ENCODE measurements around the gene ABITRAM. TPM values are rescaled to one million over a fixed set of nuclear protein-coding genes. Genes with fewer than 3 reads are reported as not detected.

ABITRAM gene
- total and polyA plus RNA-seq, 2 of the 13 experiments (the other 11 are each of a cell fraction or from before 2014, with no cell fraction given): 10.2 to 21.6 TPM

DNA sequence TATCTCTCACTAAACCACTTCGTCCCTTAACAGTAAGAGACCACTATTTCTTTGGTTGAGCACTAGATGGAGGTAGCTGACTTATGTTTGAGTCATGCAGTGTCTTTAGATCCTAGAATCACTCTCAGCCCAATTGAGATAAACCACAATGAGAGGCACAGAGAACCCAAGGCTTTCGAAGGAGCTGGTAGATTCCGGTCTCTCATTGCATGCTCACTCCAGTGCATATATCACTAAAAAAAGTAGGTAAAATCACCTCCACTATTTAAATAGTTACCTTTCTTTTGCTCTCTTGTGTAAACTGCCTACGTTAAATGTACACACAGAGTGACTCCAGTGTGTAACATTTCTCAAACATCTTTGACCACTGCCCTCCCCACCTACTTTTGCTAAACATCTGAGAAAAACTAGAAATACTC lies 44.5 kb upstream of the ABITRAM start (continued):
- TF ChIP-seq, protein P1, sequence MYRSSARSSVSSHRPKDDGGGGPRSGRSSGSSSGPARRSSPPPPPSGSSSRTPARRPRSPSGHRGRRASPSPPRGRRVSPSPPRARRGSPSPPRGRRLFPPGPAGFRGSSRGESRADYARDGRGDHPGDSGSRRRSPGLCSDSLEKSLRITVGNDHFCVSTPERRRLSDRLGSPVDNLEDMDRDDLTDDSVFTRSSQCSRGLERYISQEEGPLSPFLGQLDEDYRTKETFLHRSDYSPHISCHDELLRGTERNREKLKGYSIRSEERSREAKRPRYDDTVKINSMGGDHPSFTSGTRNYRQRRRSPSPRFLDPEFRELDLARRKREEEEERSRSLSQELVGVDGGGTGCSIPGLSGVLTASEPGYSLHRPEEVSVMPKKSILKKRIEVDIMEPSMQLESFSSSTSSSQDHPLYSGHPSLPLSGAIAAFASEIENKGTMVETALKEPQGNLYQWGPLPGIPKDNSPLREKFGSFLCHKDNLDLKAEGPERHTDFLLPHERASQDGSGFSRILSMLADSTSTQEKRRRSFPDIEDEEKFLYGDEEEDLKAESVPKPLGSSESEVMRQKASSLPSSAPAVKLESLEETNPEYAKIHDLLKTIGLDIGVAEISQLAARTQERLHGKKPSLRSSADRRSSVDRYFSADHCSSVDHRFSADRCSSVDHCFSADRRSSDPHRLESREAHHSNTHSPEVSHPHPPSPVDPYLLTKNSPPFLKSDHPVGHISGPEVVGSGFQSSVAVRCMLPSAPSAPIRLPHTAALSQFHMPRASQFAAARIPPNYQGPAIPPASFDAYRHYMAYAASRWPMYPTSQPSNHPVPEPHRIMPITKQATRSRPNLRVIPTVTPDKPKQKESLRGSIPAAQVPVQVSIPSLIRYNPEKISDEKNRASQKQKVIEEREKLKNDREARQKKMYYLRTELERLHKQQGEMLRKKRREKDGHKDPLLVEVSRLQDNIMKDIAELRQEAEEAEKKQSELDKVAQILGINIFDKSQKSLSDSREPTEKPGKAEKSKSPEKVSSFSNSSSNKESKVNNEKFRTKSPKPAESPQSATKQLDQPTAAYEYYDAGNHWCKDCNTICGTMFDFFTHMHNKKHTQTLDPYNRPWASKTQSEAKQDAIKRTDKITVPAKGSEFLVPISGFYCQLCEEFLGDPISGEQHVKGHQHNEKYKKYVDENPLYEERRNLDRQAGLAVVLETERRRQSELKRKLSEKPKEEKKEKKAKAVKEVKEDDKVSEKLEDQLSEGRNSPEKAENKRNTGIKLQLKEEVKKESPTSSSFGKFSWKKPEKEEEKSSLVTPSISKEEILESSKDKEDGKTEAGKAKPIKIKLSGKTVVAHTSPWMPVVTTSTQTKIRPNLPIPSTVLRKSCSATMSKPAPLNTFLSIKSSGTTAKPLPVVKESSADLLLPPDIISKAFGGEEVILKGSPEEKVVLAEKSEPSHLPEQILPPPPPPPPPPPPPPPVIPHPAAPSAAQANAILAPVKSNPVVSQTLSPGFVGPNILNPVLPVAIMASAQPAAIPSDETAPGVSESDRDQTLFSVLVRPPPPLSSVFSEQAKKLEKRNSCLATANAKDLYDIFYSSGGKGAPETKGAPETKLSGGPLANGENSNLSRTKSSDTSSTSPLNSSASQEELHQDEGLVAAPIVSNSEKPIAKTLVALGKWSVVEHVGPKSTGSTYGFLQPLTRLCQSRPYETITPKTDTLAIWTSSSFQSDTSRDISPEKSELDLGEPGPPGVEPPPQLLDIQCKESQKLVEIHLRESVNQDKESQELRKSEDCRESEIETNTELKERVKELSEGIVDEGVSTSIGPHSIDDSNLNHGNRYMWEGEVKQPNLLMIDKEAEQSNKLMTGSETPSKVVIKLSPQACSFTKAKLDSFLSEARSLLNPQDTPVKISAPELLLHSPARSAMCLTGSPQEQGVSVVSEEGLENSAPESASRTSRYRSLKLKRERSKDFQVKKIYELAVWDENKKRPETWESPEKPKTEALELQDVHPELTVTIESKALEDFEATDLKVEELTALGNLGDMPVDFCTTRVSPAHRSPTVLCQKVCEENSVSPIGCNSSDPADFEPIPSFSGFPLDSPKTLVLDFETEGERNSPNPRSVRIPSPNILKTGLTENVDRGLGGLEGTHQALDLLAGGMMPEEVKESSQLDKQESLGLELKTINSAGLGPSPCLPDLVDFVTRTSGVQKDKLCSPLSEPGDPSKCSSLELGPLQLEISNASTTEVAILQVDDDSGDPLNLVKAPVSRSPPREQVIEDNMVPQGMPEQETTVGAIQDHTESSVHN (CRISPR knock-in tag; IDR thresholded peaks at IDR 0.05): no peak
- TF ChIP-seq ZNF780A (CRISPR knock-in tag; IDR thresholded peaks at IDR 0.05) (no peak), HDAC2 (CRISPR knock-in tag; IDR thresholded peaks at IDR 0.05) (peak; percentile 58), POLR2A (IDR thresholded peaks at IDR 0.05; ENCODE audit: insufficient read depth in 1 of 2, low read depth in 2 of 2, low read length in 2 of 2) (no peak), HNRNPK (IDR thresholded peaks at IDR 0.05; ENCODE audit: low read depth, low read length, poor library complexity, severe bottlenecking) (no peak), KDM5A (IDR thresholded peaks at IDR 0.05; ENCODE audit: borderline replicate concordance, low read length) (no peak), KMT2A (CRISPR knock-in tag; IDR thresholded peaks at IDR 0.05) (no peak), ZNF75D (CRISPR knock-in tag; IDR thresholded peaks at IDR 0.05; ENCODE audit: borderline replicate concordance) (no peak), IRX3 (CRISPR knock-in tag; IDR thresholded peaks at IDR 0.05; ENCODE audit: borderline replicate concordance, low read depth) (no peak), MAFK (conservative IDR thresholded peaks at IDR 0.05 in 1 of 2, IDR thresholded peaks at IDR 0.05 in 1 of 2; ENCODE audit: low read length in 2 of 2) (no peak), MBNL3 (CRISPR knock-in tag; conservative IDR thresholded peaks at IDR 0.05) (no peak), TEAD2 (CRISPR knock-in tag; IDR thresholded peaks at IDR 0.05) (no peak), ZBTB3 (CRISPR knock-in tag; IDR thresholded peaks at IDR 0.05; ENCODE audit: borderline replicate concordance, low read depth) (no peak), ZFX (CRISPR knock-in tag; IDR thresholded peaks at IDR 0.05; ENCODE audit: low read depth) (no peak), ZFYVE20 (CRISPR knock-in tag; IDR thresholded peaks at IDR 0.05; ENCODE audit: borderline replicate concordance, low read depth) (no peak)
- TF ChIP-seq, protein P2, sequence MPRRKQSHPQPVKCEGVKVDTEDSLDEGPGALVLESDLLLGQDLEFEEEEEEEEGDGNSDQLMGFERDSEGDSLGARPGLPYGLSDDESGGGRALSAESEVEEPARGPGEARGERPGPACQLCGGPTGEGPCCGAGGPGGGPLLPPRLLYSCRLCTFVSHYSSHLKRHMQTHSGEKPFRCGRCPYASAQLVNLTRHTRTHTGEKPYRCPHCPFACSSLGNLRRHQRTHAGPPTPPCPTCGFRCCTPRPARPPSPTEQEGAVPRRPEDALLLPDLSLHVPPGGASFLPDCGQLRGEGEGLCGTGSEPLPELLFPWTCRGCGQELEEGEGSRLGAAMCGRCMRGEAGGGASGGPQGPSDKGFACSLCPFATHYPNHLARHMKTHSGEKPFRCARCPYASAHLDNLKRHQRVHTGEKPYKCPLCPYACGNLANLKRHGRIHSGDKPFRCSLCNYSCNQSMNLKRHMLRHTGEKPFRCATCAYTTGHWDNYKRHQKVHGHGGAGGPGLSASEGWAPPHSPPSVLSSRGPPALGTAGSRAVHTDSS (CRISPR knock-in tag; conservative IDR thresholded peaks at IDR 0.05): no peak
- TF ChIP-seq, protein P3, sequence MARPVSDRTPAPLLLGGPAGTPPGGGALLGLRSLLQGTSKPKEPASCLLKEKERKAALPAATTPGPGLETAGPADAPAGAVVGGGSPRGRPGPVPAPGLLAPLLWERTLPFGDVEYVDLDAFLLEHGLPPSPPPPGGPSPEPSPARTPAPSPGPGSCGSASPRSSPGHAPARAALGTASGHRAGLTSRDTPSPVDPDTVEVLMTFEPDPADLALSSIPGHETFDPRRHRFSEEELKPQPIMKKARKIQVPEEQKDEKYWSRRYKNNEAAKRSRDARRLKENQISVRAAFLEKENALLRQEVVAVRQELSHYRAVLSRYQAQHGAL (CRISPR knock-in tag; IDR thresholded peaks at IDR 0.05; ENCODE audit: not compliant biosample characterization): no peak
- TF ChIP-seq, protein P4, sequence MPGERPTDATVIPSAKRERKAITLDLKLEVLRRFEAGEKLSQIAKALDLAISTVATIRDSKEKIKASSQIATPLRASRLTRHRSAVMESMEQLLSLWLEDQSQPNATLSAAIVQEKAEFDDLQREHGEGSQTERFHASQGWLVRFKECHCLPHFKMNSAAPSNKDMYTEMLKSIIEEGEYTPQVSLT (CRISPR knock-in tag; IDR thresholded peaks at IDR 0.05; ENCODE audit: borderline replicate concordance, low read depth): no peak
